ACC112 (cell line): ENCODE data around the gene ATP6V1D.
"Not testable (repeated sequence)": the region's sequence is repeated elsewhere in the genome, so short reads cannot be mapped to it uniquely, and the experiment has no call there.

ENCODE experiments used
- H2AFZ ChIP-seq: fragments of 200-600 bp; sonication (generic); one replicate; pipeline ENCODE4 v1.6.0; 2017; ENCODE audit warnings: antibody characterized with exemption, low read length; ENCODE audit not compliant: unreplicated experiment
- H3K27ac ChIP-seq: fragments of 200-600 bp; sonication (generic); 2 replicates; pipeline ENCODE4 v1.5.1; 2014; ENCODE audit warnings: low read depth, mild to moderate bottlenecking, antibody characterized with exemption, low read length, moderate library complexity
- H3K27me3 ChIP-seq: fragments of 200-600 bp; sonication (generic); 2 replicates; pipeline ENCODE4 v1.6.1; 2014; ENCODE audit warnings: mild to moderate bottlenecking, antibody characterized with exemption, low read length, moderate library complexity, mixed read lengths; ENCODE audit not compliant: insufficient read depth
- H3K36me3 ChIP-seq: fragments of 200-600 bp; sonication (generic); 2 replicates; pipeline ENCODE4 v1.6.1; 2016; ENCODE audit warnings: mild to moderate bottlenecking, antibody characterized with exemption, low read length, moderate library complexity, mixed read lengths; ENCODE audit not compliant: insufficient read depth
- H3K4me1 ChIP-seq: fragments of 200-600 bp; sonication (generic); one replicate; pipeline ENCODE4 v1.6.1; 2016; ENCODE audit warnings: low read length, mixed read lengths; ENCODE audit not compliant: insufficient read depth, unreplicated experiment, control insufficient read depth
- H3K4me3 ChIP-seq: fragments of 200-600 bp; sonication (generic); 2 replicates; pipeline ENCODE4 v1.5.1; 2014; ENCODE audit warnings: mild to moderate bottlenecking, low read depth, low read length
- H3K79me2 ChIP-seq: fragments of 200-600 bp; sonication (generic); one replicate; pipeline ENCODE4 v1.6.0; 2016; ENCODE audit warnings: low read length; ENCODE audit not compliant: control insufficient read depth, unreplicated experiment, insufficient read depth

Gene ATP6V1D

DNA sequence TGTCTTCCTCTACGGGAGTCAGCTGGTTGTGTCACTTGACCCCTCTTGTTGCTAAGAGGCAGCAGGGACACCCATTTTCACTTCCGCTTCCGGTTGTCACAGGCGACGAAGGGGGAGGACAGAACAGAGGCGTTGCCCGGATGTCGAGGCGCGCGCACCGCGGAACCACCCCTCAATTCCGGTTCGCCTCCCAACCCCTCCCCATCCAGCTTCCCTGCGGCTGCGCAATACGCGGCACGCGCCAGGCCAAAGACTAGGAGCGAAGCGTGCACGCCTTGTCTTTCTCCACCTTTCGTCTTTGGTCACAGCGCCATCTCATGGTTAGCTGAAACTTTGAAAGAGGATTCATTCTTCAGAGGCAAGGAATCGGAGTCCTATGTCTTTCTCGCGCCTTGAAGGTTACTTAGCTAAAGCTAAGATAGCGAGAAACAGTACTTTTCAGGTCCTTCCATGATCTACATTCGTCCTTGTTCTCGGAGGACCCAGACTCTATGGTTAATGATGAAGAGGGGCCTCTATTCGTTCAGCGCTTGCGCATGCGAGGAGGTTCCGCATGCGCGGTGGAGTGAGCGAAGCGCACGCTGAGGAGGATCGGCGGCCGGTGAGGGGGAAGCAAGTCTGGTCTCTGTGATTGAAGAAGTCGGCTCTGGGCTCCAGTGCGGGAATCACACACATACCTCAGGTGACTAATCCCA lies at the start of gene ATP6V1D, which contains the start of gene EIF2S1:
Gene ATP6V1D (minus strand): TSS at position 30 of the 695 bp plus-strand sequence. CDS start 106 bp downstream, outside the sequence.
Gene EIF2S1 (plus strand): TSS at position 554 of the 695 bp plus-strand sequence. CDS start 4,440 bp downstream, outside the sequence.
- Histone ChIP-seq H3K4me3 (peak within 1 kb of the TSS; percentile 95), H3K79me2 (peaks cover 92% of the 10 kb centered on the region), H3K36me3 (peaks cover under 1% of the 10 kb centered on the region; the same call in 1 of the 2 replicates), H3K27me3 (no peaks in the 10 kb centered on the region), H3K27ac (peak within 1 kb of the TSS; percentile 97), H3K4me1 (peaks cover 46% of the 10 kb centered on the region), H2AFZ (peak within 1 kb of the TSS; percentile 98)

DNA sequence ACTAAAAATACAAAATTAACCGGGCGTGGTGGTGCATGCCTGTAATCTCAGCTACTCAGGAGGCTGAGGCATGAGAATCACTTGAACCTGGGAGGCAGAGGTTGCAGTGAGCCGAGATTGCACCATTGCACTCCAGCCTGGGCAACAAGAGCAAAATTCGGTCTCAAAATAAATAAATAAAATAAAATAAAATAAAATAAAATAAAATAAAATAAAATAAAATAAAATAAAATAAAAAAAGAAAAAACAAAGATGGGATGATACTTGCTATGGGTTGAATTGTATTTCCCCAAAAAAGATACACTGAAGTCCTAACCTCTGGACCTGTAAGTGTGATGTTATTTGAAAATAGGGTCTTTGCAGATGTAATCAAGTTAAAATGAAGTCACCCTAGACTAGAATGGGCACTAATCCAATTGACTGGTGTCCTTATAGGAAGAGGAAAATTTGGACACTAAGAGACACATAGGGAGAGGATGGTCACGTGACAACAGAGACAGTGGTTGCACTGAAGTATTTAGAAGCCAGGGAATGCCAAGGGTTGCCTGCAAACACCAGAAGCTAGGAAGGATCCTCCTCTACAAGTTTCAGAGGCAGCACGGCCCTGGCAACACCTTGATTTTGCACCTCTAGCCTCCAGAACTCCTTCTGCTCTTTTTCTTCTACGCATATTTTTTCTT lies 48.7 kb upstream of the ATP6V1D start:
- H3K27me3 ChIP-seq, H3K79me2 ChIP-seq, H3K27ac ChIP-seq, H3K4me3 ChIP-seq, H3K36me3 ChIP-seq, H2AFZ ChIP-seq, H3K4me1 ChIP-seq: not testable (repeated sequence)

DNA sequence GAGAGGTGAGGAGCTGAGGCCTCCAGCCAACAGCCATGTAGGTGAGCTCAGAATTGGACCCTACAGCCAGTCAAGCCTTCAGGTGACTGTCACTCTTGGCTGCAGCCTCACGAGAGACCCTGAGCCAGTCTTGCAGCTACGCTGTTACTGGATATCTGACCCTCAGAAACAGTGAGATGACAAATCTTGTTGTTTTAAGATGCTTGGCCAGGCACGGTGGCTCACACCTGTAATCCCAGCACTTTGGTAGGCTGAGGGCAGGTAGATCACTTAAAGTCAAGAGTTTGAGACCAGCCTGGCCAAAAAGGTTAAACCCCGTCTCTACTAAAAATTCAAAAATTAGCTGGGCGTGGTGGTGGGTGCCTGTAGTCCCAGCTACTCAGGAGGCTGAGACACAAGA lies 46.2 kb upstream of the ATP6V1D start:
- H3K36me3 ChIP-seq, result no peaks in the 10 kb centered on the region
- H2AFZ ChIP-seq, result no peak overlapping the region
- H3K27me3 ChIP-seq, result no peaks in the 10 kb centered on the region
- no peak overlapping the region for H3K27ac ChIP-seq
- H3K4me3 ChIP-seq, result no peak overlapping the region
- no peaks in the 10 kb centered on the region for H3K79me2 ChIP-seq
- no peaks in the 10 kb centered on the region for H3K4me1 ChIP-seq

DNA sequence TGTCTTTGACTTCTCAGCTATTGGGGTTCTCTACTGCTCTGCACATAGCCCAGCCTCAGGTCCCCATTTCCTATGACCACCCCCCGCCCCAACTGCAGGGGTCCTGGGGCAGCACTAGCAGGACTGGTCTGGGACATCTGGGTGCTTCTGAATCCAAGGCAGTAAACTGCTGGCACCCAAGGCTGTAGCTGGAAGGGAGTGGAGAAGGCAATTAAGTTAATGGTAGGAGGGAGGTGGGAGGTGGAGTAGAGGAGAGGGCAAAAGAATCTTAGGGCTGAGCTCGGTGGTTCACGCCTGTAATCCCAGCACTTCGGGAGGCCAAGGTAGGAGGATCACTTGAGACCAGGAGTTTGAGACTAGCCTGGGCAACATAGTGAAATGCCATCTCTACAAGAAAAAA lies 40.8 kb upstream of the ATP6V1D start:
- no peaks in the 10 kb centered on the region for H3K36me3 ChIP-seq
- peaks cover 7% of the 10 kb centered on the region for H3K4me1 ChIP-seq
- H3K27me3 ChIP-seq, result no peaks in the 10 kb centered on the region
- H3K27ac ChIP-seq, result no peak overlapping the region
- no peaks in the 10 kb centered on the region for H3K79me2 ChIP-seq
- H2AFZ ChIP-seq, result no peak overlapping the region
- H3K4me3 ChIP-seq, result no peak overlapping the region

DNA sequence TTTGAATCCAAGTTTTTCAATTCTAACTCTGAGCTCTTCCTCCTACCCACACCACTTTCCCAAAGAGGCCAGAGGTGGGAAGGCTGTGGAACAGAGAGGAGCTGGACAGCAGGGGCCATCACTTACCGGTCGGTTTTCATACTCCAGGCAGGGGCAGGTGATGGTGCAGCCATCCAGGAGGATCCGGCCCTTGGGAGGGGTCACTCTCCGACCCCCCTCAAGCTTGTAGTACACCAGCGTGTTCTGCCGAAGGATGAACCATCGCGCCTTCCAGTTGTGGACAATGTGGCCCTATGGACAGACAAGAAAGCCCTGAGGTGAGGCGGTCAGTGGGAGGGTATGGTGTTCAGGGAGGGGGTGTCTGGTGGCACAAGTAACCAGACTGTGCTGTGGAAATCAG lies 37.9 kb upstream of the ATP6V1D start:
- no peaks in the 10 kb centered on the region for H3K27me3 ChIP-seq
- no peak overlapping the region for H3K4me3 ChIP-seq
- peaks cover 7% of the 10 kb centered on the region for H3K4me1 ChIP-seq
- no peak overlapping the region for H3K27ac ChIP-seq
- H3K79me2 ChIP-seq, result no peaks in the 10 kb centered on the region
- H2AFZ ChIP-seq, result no peak overlapping the region
- H3K36me3 ChIP-seq, result no peaks in the 10 kb centered on the region

DNA sequence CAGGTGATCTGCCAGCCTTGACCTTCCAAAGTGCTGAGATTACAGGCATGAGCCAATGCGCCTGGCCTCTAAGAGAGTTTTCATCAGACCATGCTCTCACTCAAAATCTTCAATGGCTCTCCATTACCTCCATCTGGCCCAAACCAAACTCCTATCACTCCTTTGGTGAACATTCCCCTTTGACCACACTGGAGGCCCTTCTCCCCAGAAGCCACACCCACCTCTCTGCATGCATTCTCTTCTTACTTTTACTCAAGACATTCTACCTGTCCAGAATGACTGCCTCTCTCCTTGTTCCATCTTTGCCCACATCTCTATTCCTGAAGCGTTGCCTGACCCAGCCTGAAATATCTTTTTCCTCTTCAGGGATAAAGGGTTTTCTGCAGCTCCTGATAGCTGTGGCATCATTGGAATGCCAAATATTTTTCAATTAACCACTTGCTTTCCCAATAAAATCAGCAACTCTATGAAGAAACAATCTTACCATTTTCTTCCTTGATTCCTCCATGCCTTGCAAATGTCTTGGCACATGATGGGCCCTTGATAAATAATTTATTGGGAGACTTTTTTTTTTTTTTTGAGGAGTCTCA lies 36.9 kb upstream of the ATP6V1D start:
- peaks cover 7% of the 10 kb centered on the region for H3K4me1 ChIP-seq
- no peak overlapping the region for H3K27ac ChIP-seq
- no peaks in the 10 kb centered on the region for H3K79me2 ChIP-seq
- H3K4me3 ChIP-seq, result no peak overlapping the region
- H3K27me3 ChIP-seq, result no peaks in the 10 kb centered on the region
- no peaks in the 10 kb centered on the region for H3K36me3 ChIP-seq
- H2AFZ ChIP-seq, result no peak overlapping the region

DNA sequence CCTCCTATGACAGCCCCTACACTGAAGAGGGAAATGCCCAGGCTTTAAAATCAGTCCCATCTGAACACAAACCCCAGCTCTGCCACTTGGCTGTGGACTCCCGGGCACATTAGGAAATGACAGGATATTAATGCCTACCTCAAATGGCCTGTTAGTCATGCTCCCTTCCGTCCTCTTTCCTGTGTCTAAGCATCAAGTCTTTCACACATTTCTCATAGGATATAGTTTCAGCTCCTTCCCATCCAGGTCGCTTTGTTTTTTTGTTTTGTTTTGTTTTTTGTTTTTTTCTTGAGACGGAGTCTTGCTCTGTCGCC lies 36.2 kb upstream of the ATP6V1D start:
- Histone ChIP-seq H3K27ac (no peak overlapping the region), H3K4me3 (no peak overlapping the region), H2AFZ (no peak overlapping the region), H3K4me1 (peaks cover 7% of the 10 kb centered on the region), H3K36me3 (no peaks in the 10 kb centered on the region), H3K27me3 (no peaks in the 10 kb centered on the region), H3K79me2 (no peaks in the 10 kb centered on the region)

DNA sequence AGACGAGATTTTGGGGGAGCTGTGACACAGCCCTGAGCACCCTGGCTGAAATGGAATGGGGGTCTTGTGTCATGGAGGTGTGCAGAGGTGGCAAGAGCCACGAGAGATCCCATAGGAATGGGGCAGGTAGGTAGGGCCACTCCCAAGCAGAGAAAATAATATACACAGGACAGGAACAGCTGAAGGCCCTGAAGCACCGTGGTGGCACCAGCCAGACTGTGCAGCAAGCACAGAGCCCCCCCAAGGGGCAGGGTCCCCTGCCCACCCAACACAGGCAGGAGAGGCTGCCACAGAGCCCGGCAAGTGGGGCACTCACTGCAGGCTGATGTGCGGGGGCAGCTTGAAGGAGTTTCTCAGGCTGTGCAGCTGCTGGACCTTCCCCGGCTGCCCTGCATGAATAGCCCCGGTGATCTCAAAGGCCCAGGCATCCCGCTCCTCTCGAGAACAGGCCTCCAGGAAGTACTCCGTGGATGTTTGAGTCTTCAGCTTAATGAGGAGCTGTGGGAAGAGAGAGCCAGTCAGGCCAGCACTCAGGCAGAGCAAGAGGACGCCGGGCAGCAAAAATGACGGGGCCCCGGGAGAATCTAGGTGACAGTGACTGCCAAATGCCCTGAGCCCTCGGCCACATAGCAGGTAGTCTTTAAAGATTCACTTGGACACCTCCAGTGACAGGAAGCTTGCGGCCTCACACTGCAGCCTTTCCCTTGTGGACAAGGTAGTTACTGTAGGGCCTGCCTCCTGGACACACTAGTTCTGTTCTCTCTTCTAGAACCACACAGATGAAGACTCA lies 35.7 kb upstream of the ATP6V1D start:
- Histone ChIP-seq H3K4me1 (peaks cover 7% of the 10 kb centered on the region), H2AFZ (no peak overlapping the region), H3K27me3 (no peaks in the 10 kb centered on the region), H3K36me3 (no peaks in the 10 kb centered on the region), H3K27ac (no peak overlapping the region), H3K4me3 (no peak overlapping the region), H3K79me2 (no peaks in the 10 kb centered on the region)

DNA sequence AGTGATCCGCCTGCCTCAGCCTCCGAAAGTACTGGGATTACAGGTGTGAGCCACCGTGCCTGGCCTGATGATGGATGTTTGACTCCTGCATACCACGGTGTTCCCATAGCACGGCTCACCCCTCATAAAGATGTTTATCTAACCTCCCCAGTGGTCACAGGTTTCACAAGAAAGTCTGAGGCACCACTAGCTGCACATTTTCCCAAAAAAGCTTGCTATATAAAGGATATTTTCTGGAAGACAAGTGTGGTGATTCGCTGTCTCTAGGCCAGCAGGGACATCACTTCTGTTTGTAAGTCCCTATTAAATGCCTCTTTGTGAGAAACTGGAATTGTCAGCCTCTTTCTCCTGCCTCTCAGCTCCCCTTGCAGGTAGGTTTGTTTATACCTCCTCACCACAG lies 34.1 kb upstream of the ATP6V1D start:
- H3K27me3 ChIP-seq, result no peaks in the 10 kb centered on the region

DNA sequence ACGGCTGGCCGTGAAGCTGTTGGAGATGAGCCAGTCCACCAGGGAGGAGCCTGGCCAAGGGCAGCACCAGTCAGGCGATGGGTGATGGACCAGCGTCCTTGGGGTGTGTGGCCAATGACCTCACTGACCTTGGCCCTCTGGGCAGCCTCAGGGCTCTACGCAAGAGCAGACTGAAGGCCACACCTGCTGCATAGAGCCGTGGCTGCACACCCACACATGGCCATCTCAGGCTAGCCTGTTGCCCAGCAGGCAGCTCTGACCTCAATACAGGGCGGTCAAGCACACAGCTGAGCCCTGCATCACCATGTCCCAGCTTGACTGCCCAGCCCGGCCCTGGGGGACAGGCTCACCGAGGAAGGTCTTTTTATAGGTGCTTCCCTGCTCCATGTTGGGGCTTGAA lies 33.2 kb upstream of the ATP6V1D start:
- Histone ChIP-seq H3K4me1 (peaks cover 7% of the 10 kb centered on the region), H3K79me2 (no peaks in the 10 kb centered on the region), H3K27ac (no peak overlapping the region), H2AFZ (no peak overlapping the region), H3K36me3 (no peaks in the 10 kb centered on the region), H3K4me3 (no peak overlapping the region), H3K27me3 (no peaks in the 10 kb centered on the region)

More for the DNA sequence above, 34.1 kb upstream of the ATP6V1D start:
- H3K36me3 ChIP-seq, result no peaks in the 10 kb centered on the region
- no peak overlapping the region for H3K27ac ChIP-seq
- H3K79me2 ChIP-seq, result no peaks in the 10 kb centered on the region
- H3K4me1 ChIP-seq, result peaks cover 7% of the 10 kb centered on the region
- no peak overlapping the region for H2AFZ ChIP-seq
- H3K4me3 ChIP-seq, result no peak overlapping the region
